Jurkat, Clone E6-1 (cell line): Measurements from ENCODE around the gene NUDT16.
"Not testable (repeated sequence)": the region's sequence is repeated elsewhere in the genome, so short reads cannot be mapped to it uniquely, and the experiment has no call there.

Experiments used
- DNase-seq: peaks from one replicate; pipeline ENCODE4 v3.0.0-alpha.2; 2011; ENCODE audit warnings: low read depth, low spot score
- H3K4me3 ChIP-seq: 2 replicates; pipeline ENCODE4 v1.5.1; 2011; ENCODE audit warnings: mild to moderate bottlenecking, low read length, control low read depth, moderate library complexity

Gene NUDT16

GRCh38 chr3:131374741-131375140 is 6.8 kb upstream of the NUDT16 start:
- DNase-seq, result no peak
- H3K4me3 ChIP-seq, result no peak overlapping the region

GRCh38 chr3:131380821-131381444 is 641 bp upstream of the NUDT16 start:
- not testable (repeated sequence) for DNase-seq, H3K4me3 ChIP-seq

GRCh38 chr3:131386429-131387165 is 5.0 kb downstream of the NUDT16 start:
- H3K4me3 ChIP-seq, result no peak overlapping the region

GRCh38 chr3:131387796-131388489 is 6.4 kb downstream of the NUDT16 start:
- H3K4me3 ChIP-seq, result no peak overlapping the region
- no peak for DNase-seq

More at GRCh38 chr3:131386429-131387165, 5.0 kb downstream of the NUDT16 start:
- DNase-seq, result no peak

- no peak for DNase-seq
- H3K4me3 ChIP-seq, result no peak overlapping the region
These were observed 6.9 kb downstream of the NUDT16 start for GRCh38 chr3:131388490-131388799.

GRCh38 chr3:131390331-131390730 is 8.8 kb downstream of the NUDT16 start:
- no peak overlapping the region for H3K4me3 ChIP-seq
- no peak for DNase-seq

GRCh38 chr3:131393051-131393450 is 11.5 kb downstream of the NUDT16 start:
- DNase-seq, result no peak
- H3K4me3 ChIP-seq, result no peak overlapping the region

- no peak overlapping the region for H3K4me3 ChIP-seq
- no peak for DNase-seq
These were observed 12.3 kb downstream of the NUDT16 start for GRCh38 chr3:131393868-131394267.

GRCh38 chr3:131394400-131394799 is 12.8 kb downstream of the NUDT16 start:
- no peak overlapping the region for H3K4me3 ChIP-seq
- no peak for DNase-seq

- H3K4me3 ChIP-seq, result no peak overlapping the region
- no peak for DNase-seq
These were observed 14.6 kb downstream of the NUDT16 start for GRCh38 chr3:131396170-131396569.

GRCh38 chr3:131397889-131398288 is 16.3 kb downstream of the NUDT16 start:
- DNase-seq, result no peak

GRCh38 chr3:131401978-131402377 is 20.4 kb downstream of the NUDT16 start:
- H3K4me3 ChIP-seq, result no peak overlapping the region
- DNase-seq, result no peak

More at GRCh38 chr3:131397889-131398288, 16.3 kb downstream of the NUDT16 start:
- H3K4me3 ChIP-seq, result no peak overlapping the region

GRCh38 chr3:131402391-131403039 is 20.9 kb downstream of the NUDT16 start:
- no peak overlapping the region for H3K4me3 ChIP-seq
- DNase-seq, result no peak

- H3K4me3 ChIP-seq, result no peak overlapping the region
- DNase-seq, result no peak
These were observed 21.8 kb downstream of the NUDT16 start for GRCh38 chr3:131403216-131403895.

GRCh38 chr3:131405411-131405810 is 23.8 kb downstream of the NUDT16 start:
- no peak overlapping the region for H3K4me3 ChIP-seq

GRCh38 chr3:131406274-131406673 is 24.7 kb downstream of the NUDT16 start:
- no peak overlapping the region for H3K4me3 ChIP-seq
- no peak for DNase-seq

More at GRCh38 chr3:131405411-131405810, 23.8 kb downstream of the NUDT16 start:
- DNase-seq, result no peak

GRCh38 chr3:131417751-131418150 is 36.2 kb downstream of the NUDT16 start:
- no peak overlapping the region for H3K4me3 ChIP-seq
- DNase-seq, result no peak

- DNase-seq, result no peak
- H3K4me3 ChIP-seq, result no peak overlapping the region
These were observed 39.7 kb downstream of the NUDT16 start for GRCh38 chr3:131421301-131421700.

- DNase-seq, result no peak
- H3K4me3 ChIP-seq, result no peak overlapping the region
These were observed 40.5 kb downstream of the NUDT16 start for GRCh38 chr3:131421957-131422498.
